Smooth muscle cell (in vitro differentiated cells): ENCODE results near the gene FMO5. TPM values are rescaled to one million over a fixed set of nuclear protein-coding genes. Genes with fewer than 3 reads are reported as not detected.

Source experiments
- DNase-seq: peaks from one replicate; lab custom pipeline; 2025; ENCODE audit not compliant: unreplicated experiment; lab: John Stamatoyannopoulos, UW
- H2AFZ ChIP-seq: fragments of 200-600 bp; sonication (generic); 2 replicates; pipeline ENCODE4 v1.6.0; 2016; ENCODE audit warnings: antibody characterized with exemption, low read depth, mild to moderate bottlenecking
- H3F3A ChIP-seq: fragments of 200-600 bp; sonication (generic); 2 replicates; pipeline ENCODE4 v1.6.0; 2017; ENCODE audit warnings: antibody characterized with exemption, low read depth
- H3K27ac ChIP-seq: fragments of 200-600 bp; sonication (generic); 2 replicates; pipeline ENCODE4 v1.5.1; 2016; ENCODE audit warnings: low read depth, mild to moderate bottlenecking
- H3K27me3 ChIP-seq: fragments of 200-600 bp; sonication (generic); 2 replicates; pipeline ENCODE4 v1.6.1; 2016; ENCODE audit warnings: low read depth, mild to moderate bottlenecking
- H3K36me3 ChIP-seq: fragments of 200-600 bp; sonication (generic); 2 replicates; pipeline ENCODE4 v1.5.1; 2016; ENCODE audit warnings: low read depth
- H3K4me1 ChIP-seq: fragments of 200-600 bp; sonication (generic); 2 replicates; pipeline ENCODE4 v1.5.1; 2016; ENCODE audit warnings: low read depth
- H3K4me2 ChIP-seq: fragments of 200-600 bp; sonication (generic); 2 replicates; pipeline ENCODE4 v1.6.0; 2016; ENCODE audit warnings: mild to moderate bottlenecking
- H3K4me3 ChIP-seq: fragments of 200-600 bp; sonication (generic); 2 replicates; pipeline ENCODE4 v1.5.1; 2016; ENCODE audit warnings: mild to moderate bottlenecking
- H3K79me2 ChIP-seq: fragments of 200-600 bp; sonication (generic); 2 replicates; pipeline ENCODE4 v1.6.0; 2016; ENCODE audit warnings: low read depth, mild to moderate bottlenecking
- H3K9ac ChIP-seq: fragments of 200-600 bp; sonication (generic); 2 replicates; pipeline ENCODE4 v1.6.0; 2016; ENCODE audit warnings: low read depth
- H3K9me3 ChIP-seq: fragments of 200-600 bp; sonication (generic); replicated peaks from 2 replicates; pipeline ENCODE4 v1.5.1; 2016; ENCODE audit warnings: low read depth
- H4K20me1 ChIP-seq: fragments of 200-600 bp; sonication (generic); 2 replicates; pipeline ENCODE4 v1.6.0; 2016; ENCODE audit warnings: low read depth
- WGBS: methylation state at CpG from one replicate; pipeline ENCODE4 v1.1.7; 2016; ENCODE audit warnings: low lambda C conversion rate; 5-methylcytosine and 5-hydroxymethylcytosine counted together
- polyA plus RNA-seq: library from polyadenylated mRNA; unstranded; fragments of >200 nt; fragmentation: Nextera tagmentation; extraction: Ambion mirVana; gene quantifications from 2 replicates; pipeline ENCODE4 v1.2.1, GENCODE V29; 2016
- total RNA-seq: library from RNA; depleted of rRNA; stranded (reverse); fragments of >200 nt; gene quantifications from 2 replicates; pipeline ENCODE4 v1.2.3, GENCODE V29; 2014
- TF ChIP-seq, protein P1 (sequence below): fragments of 200-600 bp; sonication (generic); IDR thresholded peaks from 2 replicates; pipeline ENCODE4 v1.5.1; 2017; ENCODE audit warnings: borderline replicate concordance, mild to moderate bottlenecking, antibody characterized with exemption; ENCODE audit not compliant: insufficient read depth, poor library complexity, severe bottlenecking

Gene FMO5
- total and polyA plus RNA-seq, 2 experiments from 2014 or later = 0.49 to 1.9 TPM

- TF ChIP-seq, protein P1, sequence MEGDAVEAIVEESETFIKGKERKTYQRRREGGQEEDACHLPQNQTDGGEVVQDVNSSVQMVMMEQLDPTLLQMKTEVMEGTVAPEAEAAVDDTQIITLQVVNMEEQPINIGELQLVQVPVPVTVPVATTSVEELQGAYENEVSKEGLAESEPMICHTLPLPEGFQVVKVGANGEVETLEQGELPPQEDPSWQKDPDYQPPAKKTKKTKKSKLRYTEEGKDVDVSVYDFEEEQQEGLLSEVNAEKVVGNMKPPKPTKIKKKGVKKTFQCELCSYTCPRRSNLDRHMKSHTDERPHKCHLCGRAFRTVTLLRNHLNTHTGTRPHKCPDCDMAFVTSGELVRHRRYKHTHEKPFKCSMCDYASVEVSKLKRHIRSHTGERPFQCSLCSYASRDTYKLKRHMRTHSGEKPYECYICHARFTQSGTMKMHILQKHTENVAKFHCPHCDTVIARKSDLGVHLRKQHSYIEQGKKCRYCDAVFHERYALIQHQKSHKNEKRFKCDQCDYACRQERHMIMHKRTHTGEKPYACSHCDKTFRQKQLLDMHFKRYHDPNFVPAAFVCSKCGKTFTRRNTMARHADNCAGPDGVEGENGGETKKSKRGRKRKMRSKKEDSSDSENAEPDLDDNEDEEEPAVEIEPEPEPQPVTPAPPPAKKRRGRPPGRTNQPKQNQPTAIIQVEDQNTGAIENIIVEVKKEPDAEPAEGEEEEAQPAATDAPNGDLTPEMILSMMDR = no peak
- DNase-seq = no peak
- no peak overlapping the region for H2AFZ ChIP-seq
Observed at GRCh38 chr1:147208619-147209018, 16.5 kb downstream of the FMO5 start.

GRCh38 chr1:147207192-147207591 lies 17.9 kb downstream of the FMO5 start:
- Histone ChIP-seq H3F3A (no peaks in the 10 kb centered on the region), H3K36me3 (no peaks in the 10 kb centered on the region), H3K9me3 (no peaks in the 10 kb centered on the region), H3K9ac (no peak overlapping the region), H3K27me3 (no peaks in the 10 kb centered on the region), H4K20me1 (no peaks in the 10 kb centered on the region), H3K4me2 (no peak overlapping the region), H3K27ac (no peak overlapping the region), H3K79me2 (no peaks in the 10 kb centered on the region), H3K4me1 (peaks cover 7% of the 10 kb centered on the region), H2AFZ (no peak overlapping the region), H3K4me3 (no peak overlapping the region)
- TF ChIP-seq, protein P1 = no peak
- 97% methylated on average over 1 of the region's 1 CpG for WGBS
- DNase-seq = no peak

More at GRCh38 chr1:147208619-147209018, 16.5 kb downstream of the FMO5 start:
- H3K4me2 ChIP-seq = no peak overlapping the region
- no peaks in the 10 kb centered on the region for H3K9me3 ChIP-seq
- 94% methylated on average over 7 of the region's 7 CpGs for WGBS
- H4K20me1 ChIP-seq = no peaks in the 10 kb centered on the region
- H3K4me3 ChIP-seq = no peak overlapping the region
- no peak overlapping the region for H3K9ac ChIP-seq
- H3K79me2 ChIP-seq = no peaks in the 10 kb centered on the region
- no peaks in the 10 kb centered on the region for H3K36me3 ChIP-seq
- H3K4me1 ChIP-seq = peaks cover 8% of the 10 kb centered on the region
- H3F3A ChIP-seq = no peaks in the 10 kb centered on the region
- H3K27me3 ChIP-seq = no peaks in the 10 kb centered on the region
- no peak overlapping the region for H3K27ac ChIP-seq

DNA sequence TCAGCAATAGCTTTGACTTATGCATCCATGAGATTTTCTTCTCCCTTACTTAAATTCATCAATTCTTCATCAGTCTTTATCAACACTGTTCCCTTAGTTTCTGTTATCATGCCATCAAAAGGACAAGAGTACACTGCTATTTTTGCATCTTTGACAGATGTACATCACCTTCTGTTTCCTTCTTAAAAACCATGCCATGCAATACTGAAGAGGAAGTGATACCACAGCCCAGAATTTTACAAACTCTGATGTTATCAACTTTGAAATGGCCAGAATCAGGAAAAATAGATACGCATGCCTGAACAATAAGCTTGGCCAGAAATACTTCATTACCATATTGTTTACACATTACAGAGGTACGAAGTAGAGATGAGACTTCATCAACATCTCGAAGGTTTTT lies 21.1 kb downstream of the FMO5 start:
- no peaks in the 10 kb centered on the region for H4K20me1 ChIP-seq
- H3K4me3 ChIP-seq = no peak overlapping the region
- 96% methylated on average over 3 of the region's 3 CpGs for WGBS
- H3K79me2 ChIP-seq = no peaks in the 10 kb centered on the region
- no peak overlapping the region for H3K27ac ChIP-seq
- no peaks in the 10 kb centered on the region for H3K4me1 ChIP-seq
- no peaks in the 10 kb centered on the region for H3K36me3 ChIP-seq
- no peaks in the 10 kb centered on the region for H3K27me3 ChIP-seq
- H3K4me2 ChIP-seq = no peak overlapping the region
- H3K9me3 ChIP-seq = no peaks in the 10 kb centered on the region
- no peak overlapping the region for H3K9ac ChIP-seq
- DNase-seq = no peak
- H3F3A ChIP-seq = no peaks in the 10 kb centered on the region
- TF ChIP-seq, protein P1 = no peak
- no peak overlapping the region for H2AFZ ChIP-seq

- no peaks in the 10 kb centered on the region for H3F3A ChIP-seq
- DNase-seq = no peak
Observed at GRCh38 chr1:147202576-147202975, 22.6 kb downstream of the FMO5 start.

More at GRCh38 chr1:147202576-147202975, 22.6 kb downstream of the FMO5 start:
- WGBS = 72% methylated on average over 2 of the region's 2 CpGs
- Histone ChIP-seq H3K9ac (no peak overlapping the region), H4K20me1 (no peaks in the 10 kb centered on the region), H3K4me2 (no peak overlapping the region), H2AFZ (no peak overlapping the region), H3K4me1 (no peaks in the 10 kb centered on the region), H3K9me3 (no peaks in the 10 kb centered on the region), H3K79me2 (no peaks in the 10 kb centered on the region), H3K4me3 (no peak overlapping the region), H3K27ac (no peak overlapping the region), H3K36me3 (no peaks in the 10 kb centered on the region), H3K27me3 (no peaks in the 10 kb centered on the region)
- TF ChIP-seq, protein P1 = no peak
